HepG2 (cell line): ENCODE data around the gene RABGAP1L. TPM values are rescaled to one million over a fixed set of nuclear protein-coding genes. Genes with fewer than 3 reads are reported as not detected.

Source experiments
- ARID3A ChIP-seq: IDR thresholded peaks from 2 replicates; pipeline ENCODE4 v1.6.1; 2012; ENCODE audit warnings: low read depth, low read length, improper control_type of control experiment
- DR1 ChIP-seq: sonication (generic); formaldehyde crosslinking; IDR thresholded peaks from 2 replicates; pipeline ENCODE4 v1.8.0; 2021; ENCODE audit warnings: mild to moderate bottlenecking, missing genetic modification reagents, inconsistent platforms
- DRAP1 ChIP-seq: IDR thresholded peaks from 2 replicates; pipeline ENCODE4 v1.6.1; 2016; ENCODE audit warnings: missing genetic modification reagents, missing compliant biosample characterization
- ESRRA ChIP-seq: sonication (generic); formaldehyde crosslinking; IDR thresholded peaks from 2 replicates; pipeline ENCODE4 v1.5.1; 2020; ENCODE audit warnings: mild to moderate bottlenecking, low read depth, missing genetic modification reagents
- HOXA9 ChIP-seq: sonication (generic); formaldehyde crosslinking; IDR thresholded peaks from 2 replicates; pipeline ENCODE4 v1.8.1; 2022; ENCODE audit warnings: missing genetic modification reagents, mild to moderate bottlenecking, moderate library complexity, borderline replicate concordance
- MEIS2 ChIP-seq: sonication (generic); formaldehyde crosslinking; IDR thresholded peaks from 2 replicates; pipeline ENCODE4 v1.9.0; 2021; ENCODE audit warnings: mild to moderate bottlenecking, missing genetic modification reagents
- NR0B2 ChIP-seq: sonication (generic); formaldehyde crosslinking; IDR thresholded peaks from 2 replicates; pipeline ENCODE4 v1.4.0; 2020; ENCODE audit warnings: mild to moderate bottlenecking, missing genetic modification reagents
- SIN3A ChIP-seq: IDR thresholded peaks from 2 replicates; pipeline ENCODE4 v1.6.1; 2011; ENCODE audit warnings: low read depth, mild to moderate bottlenecking, control low read depth, low read length, borderline replicate concordance
- SOX13 ChIP-seq, 3 experiments: fragments of 450-650 bp in 1 of 3; sonication (generic) in 1 of 3; formaldehyde crosslinking in 1 of 3; IDR thresholded peaks in 2 of 3; conservative IDR thresholded peaks in 1 of 3; 2 replicates each; pipeline versions ENCODE4 v1.5.0 to v1.6.1; 2016 to 2020; ENCODE audit warnings: antibody characterized with exemption in 1 of 3, mild to moderate bottlenecking in 1 of 3, missing compliant biosample characterization in 1 of 3, missing genetic modification reagents in 1 of 3, moderate library complexity in 1 of 3
- SUZ12 ChIP-seq: fragments of 150-350 bp; IDR thresholded peaks from 2 replicates; pipeline ENCODE4 v1.6.1; 2014; ENCODE audit warnings: low read depth, low read length
- TARDBP ChIP-seq: sonication (generic); formaldehyde crosslinking; IDR thresholded peaks from 2 replicates; pipeline ENCODE4 v1.8.0; 2022; ENCODE audit warnings: mild to moderate bottlenecking, missing genetic modification reagents
- U2AF1 ChIP-seq: fragments of 200-400 bp; formaldehyde crosslinking; optimal IDR thresholded peaks from 2 replicates; pipeline ENCODE3; 2017; ENCODE audit warnings: mild to moderate bottlenecking, low read depth, low read length
- XBP1 ChIP-seq: sonication (generic); formaldehyde crosslinking; IDR thresholded peaks from 2 replicates; pipeline ENCODE4 v1.5.0; 2020; ENCODE audit warnings: missing genetic modification reagents
- ZBTB34 ChIP-seq: sonication (generic); formaldehyde crosslinking; IDR thresholded peaks from 2 replicates; pipeline ENCODE4 v1.8.0; 2022; ENCODE audit warnings: mild to moderate bottlenecking, missing genetic modification reagents
- ZBTB38 ChIP-seq: sonication (generic); formaldehyde crosslinking; IDR thresholded peaks from 2 replicates; pipeline ENCODE4 v1.5.1; 2020; ENCODE audit warnings: mild to moderate bottlenecking, missing genetic modification reagents
- ZNF143 ChIP-seq: sonication (generic); formaldehyde crosslinking; IDR thresholded peaks from 2 replicates; pipeline ENCODE4 v1.4.0; 2020; ENCODE audit warnings: missing genetic modification reagents
- ZNF20 ChIP-seq: sonication (generic); formaldehyde crosslinking; IDR thresholded peaks from 2 replicates; pipeline ENCODE4 v1.4.0; 2020; ENCODE audit warnings: mild to moderate bottlenecking, moderate library complexity, missing genetic modification reagents
- ZNF205 ChIP-seq: IDR thresholded peaks from 2 replicates; pipeline ENCODE4 v1.6.1; 2018; ENCODE audit warnings: missing biosample characterization, missing genetic modification reagents
- ZNF230 ChIP-seq: sonication (generic); formaldehyde crosslinking; IDR thresholded peaks from 2 replicates; pipeline ENCODE4 v1.4.0; 2020; ENCODE audit warnings: mild to moderate bottlenecking, missing genetic modification reagents
- ZNF234 ChIP-seq: sonication (generic); formaldehyde crosslinking; conservative IDR thresholded peaks from 2 replicates; pipeline ENCODE4 v1.5.1; 2020; ENCODE audit warnings: mild to moderate bottlenecking, missing genetic modification reagents
- ZNF24 ChIP-seq: fragments of 450-650 bp; IDR thresholded peaks from 2 replicates; pipeline ENCODE4 v1.6.1; 2017; ENCODE audit warnings: antibody characterized with exemption, mild to moderate bottlenecking
- ZNF292 ChIP-seq: sonication (generic); formaldehyde crosslinking; IDR thresholded peaks from 2 replicates; pipeline ENCODE4 v1.8.1; 2022; ENCODE audit warnings: mild to moderate bottlenecking, low read depth, missing genetic modification reagents, borderline replicate concordance
- ZNF383 ChIP-seq: sonication (generic); formaldehyde crosslinking; IDR thresholded peaks from 2 replicates; pipeline ENCODE4 v1.4.0; 2020; ENCODE audit warnings: missing genetic modification reagents, mild to moderate bottlenecking, borderline replicate concordance
- ZNF503 ChIP-seq: sonication (generic); formaldehyde crosslinking; IDR thresholded peaks from 2 replicates; pipeline ENCODE4 v1.4.0; 2020; ENCODE audit warnings: missing genetic modification reagents
- ZNF510 ChIP-seq: sonication (generic); formaldehyde crosslinking; IDR thresholded peaks from 2 replicates; pipeline ENCODE4 v1.4.0; 2020; ENCODE audit warnings: low read depth, mild to moderate bottlenecking, missing genetic modification reagents
- ZNF619 ChIP-seq: sonication (generic); formaldehyde crosslinking; IDR thresholded peaks from 2 replicates; pipeline ENCODE4 v1.4.0; 2020; ENCODE audit warnings: mild to moderate bottlenecking, missing genetic modification reagents
- polyA plus RNA-seq, 8 experiments: library from polyadenylated mRNA; depleted of rRNA in 3 of 8; stranded (reverse) in 7 of 8; unstranded in 1 of 8; fragments of >200 nt; fragmentation: Illumina TruSeq in 4 of 8; extraction: Trizol in 4 of 8; gene quantifications; 2 replicates each; pipeline versions ENCODE4 v1.2.1 to v1.2.3, GENCODE V29; 2011 to 2016; ENCODE audit warnings: low read depth in 4 of 8, missing spikeins in 1 of 8, mixed read lengths in 1 of 8; ENCODE audit not compliant: insufficient read depth in 1 of 8
- total RNA-seq, 5 experiments: library from RNA; depleted of rRNA; stranded (reverse); fragments of >200 nt; fragmentation: Illumina TruSeq; extraction: Trizol; gene quantifications; 2 replicates each; pipeline ENCODE4 v1.2.3, GENCODE V29; 2016; ENCODE audit warnings: low read depth in 1 of 5

The RABGAP1L gene
- total and polyA plus RNA-seq, 2 of the 13 experiments (the other 11 are each of a cell fraction or from before 2014, with no cell fraction given): 7.9 to 22.6 TPM

- TF ChIP-seq ZBTB34 (CRISPR knock-in tag) (peak; percentile 34; the same call in 1 of the 2 replicates), HOXA9 (CRISPR knock-in tag) (no peak), ZNF230 (CRISPR knock-in tag) (no peak), ZNF383 (CRISPR knock-in tag) (no peak), MEIS2 (CRISPR knock-in tag) (peak; percentile 63), TARDBP (peak; percentile 87; the same call in 1 of the 2 replicates), DRAP1 (peak; percentile 31; the same call in 1 of the 2 replicates), SUZ12 (no peak), XBP1 (no peak), ZNF143 (no peak), DR1 (CRISPR knock-in tag) (no peak), ZNF510 (no peak), SIN3A (peak; percentile 20; the same call in 1 of the 2 replicates), NR0B2 (CRISPR knock-in tag) (no peak), ZNF619 (CRISPR knock-in tag) (no peak), ZNF24 (peak; percentile 73; the same call in 1 of the 2 replicates), ZNF234 (CRISPR knock-in tag) (no peak), ZBTB38 (CRISPR knock-in tag) (no peak), ARID3A (peak; percentile 99), U2AF1 (no peak), ZNF20 (CRISPR knock-in tag) (no peak), ZNF503 (CRISPR knock-in tag) (peak; percentile 94), SOX13 (IDR thresholded peaks at IDR 0.05) (peak; percentile 84), SOX13 (CRISPR knock-in tag; conservative IDR thresholded peaks at IDR 0.05 in 1 of 2, IDR thresholded peaks at IDR 0.05 in 1 of 2) (peak in 1 of 2 experiments; percentile 94; a peak in 2 of 4 replicates), ZNF205 (peak; percentile 74; the same call in 1 of the 2 replicates), ESRRA (CRISPR knock-in tag) (peak; percentile 59; the same call in 1 of the 2 replicates), ZNF292 (peak; percentile 39; the same call in 1 of the 2 replicates)
Observed at GRCh38 chr1:174812656-174813055, 653.3 kb downstream of the RABGAP1L start (continued).
